Fibroblast of gingiva (primary cell): Measurements from ENCODE around the gene TMEM190.

ENCODE experiments used
- DNase-seq: peaks from one replicate; pipeline ENCODE4 v3.0.0-alpha.2; 2011; ENCODE audit warnings: low read depth

TMEM190 gene

DNA sequence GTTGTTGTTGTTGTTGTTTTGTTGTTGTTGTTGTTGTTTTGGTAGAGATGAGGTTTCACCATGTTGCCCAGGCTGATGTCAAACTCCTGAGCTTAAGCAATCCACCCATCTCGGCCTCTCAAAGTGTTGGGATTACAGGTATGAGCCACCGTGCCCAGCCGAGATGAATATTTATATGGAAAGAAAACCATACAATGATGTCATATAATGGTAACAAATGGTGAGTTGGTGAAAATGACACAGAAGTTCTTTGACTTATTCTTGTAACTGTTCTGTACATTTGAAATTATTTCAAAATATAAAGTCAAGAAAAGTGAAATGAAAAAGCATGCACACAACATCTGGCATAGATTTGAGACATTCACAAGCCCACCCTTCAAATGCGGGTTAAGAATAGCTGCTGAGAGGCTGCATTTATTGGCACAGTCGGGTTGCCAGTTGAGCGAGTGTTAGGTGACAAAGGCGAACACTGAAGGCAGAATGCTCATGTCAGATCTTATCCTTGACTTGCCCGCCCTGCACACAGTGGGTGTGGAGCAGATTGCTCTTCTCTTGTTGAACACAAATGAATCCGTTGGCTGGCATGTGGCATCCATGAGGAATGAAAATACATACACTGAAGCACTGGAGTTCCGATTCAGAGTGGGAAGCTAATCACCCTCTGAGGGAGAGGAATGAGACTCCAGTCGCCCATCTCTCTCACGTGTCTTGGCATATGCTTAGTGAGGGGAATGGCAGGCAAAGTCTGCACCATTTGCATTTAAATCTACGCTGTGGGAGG lies 46.8 kb downstream of the TMEM190 start:
- DNase-seq: no peak

DNA sequence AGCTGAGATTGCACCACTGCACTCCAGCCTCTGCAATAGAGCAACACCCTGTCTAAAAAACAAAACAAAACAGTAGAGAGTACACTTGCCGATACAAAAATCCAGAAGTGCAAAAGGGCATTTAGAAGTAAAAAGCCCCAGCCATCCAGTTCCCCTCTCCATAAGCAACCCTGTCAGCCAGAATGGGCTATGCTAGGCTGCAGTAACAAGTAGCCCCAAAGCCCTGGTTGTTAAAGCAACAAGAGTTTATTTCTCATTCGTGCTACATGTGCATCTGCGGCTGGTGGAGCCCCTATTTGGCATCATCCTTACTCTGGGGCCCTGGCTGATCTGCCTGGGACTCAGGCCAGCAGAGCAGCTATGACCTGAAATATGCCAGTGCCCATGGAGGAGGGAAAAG lies 47.9 kb downstream of the TMEM190 start:
- DNase-seq: no peak

DNA sequence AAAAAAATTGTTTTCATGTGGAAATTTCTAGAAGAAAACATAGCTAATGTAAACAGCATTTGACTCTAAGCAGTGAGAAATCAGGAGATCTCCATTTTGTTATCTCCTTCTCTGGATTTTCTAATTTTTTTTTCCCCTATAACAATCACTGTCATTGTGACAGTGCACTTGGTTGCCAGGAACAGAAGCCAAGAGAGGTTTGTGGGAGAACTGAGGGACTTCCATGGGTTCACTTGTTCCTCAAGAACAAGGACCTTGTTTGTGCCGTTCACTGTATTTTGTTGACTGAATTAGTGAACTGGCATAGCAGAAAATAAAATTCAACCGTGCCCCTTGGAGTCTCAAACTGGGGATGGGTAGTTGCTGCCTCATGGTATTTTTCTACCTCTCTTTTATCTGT lies 49.4 kb downstream of the TMEM190 start:
- no peak for DNase-seq
